BLaER1 (cell line): ENCODE data around the gene MAPKAP1.

Experiments
- H3K27ac ChIP-seq: shearing (Covaris generic); formaldehyde crosslinking; 2 replicates; pipeline ENCODE4 v1.8.1; 2022
- H3K27me3 ChIP-seq: shearing (Covaris generic); formaldehyde crosslinking; 2 replicates; pipeline ENCODE4 v1.8.1; 2022
- H3K36me3 ChIP-seq: shearing (Covaris generic); formaldehyde crosslinking; 2 replicates; pipeline ENCODE4 v1.8.1; 2022
- H3K4me1 ChIP-seq: shearing (Covaris generic); formaldehyde crosslinking; 2 replicates; pipeline ENCODE4 v1.8.1; 2022
- H3K4me2 ChIP-seq: shearing (Covaris generic); formaldehyde crosslinking; 2 replicates; pipeline ENCODE4 v1.8.1; 2022
- H3K4me3 ChIP-seq: shearing (Covaris generic); formaldehyde crosslinking; 2 replicates; pipeline ENCODE4 v1.8.1; 2022
- H3K9ac ChIP-seq: shearing (Covaris generic); formaldehyde crosslinking; 2 replicates; pipeline ENCODE4 v1.8.1; 2022
- H3K9me3 ChIP-seq: shearing (Covaris generic); formaldehyde crosslinking; 2 replicates; pipeline ENCODE4 v1.8.1; 2022
- H4K20me1 ChIP-seq: shearing (Covaris generic); formaldehyde crosslinking; 2 replicates; pipeline ENCODE4 v1.8.1; 2022
- Cebpa-rat ChIP-seq: shearing (Covaris generic); IDR thresholded peaks from 2 replicates; pipeline ENCODE4 v1.8.1; 2022

Gene MAPKAP1

GRCh38 chr9:125649826-125650225 lies 57.2 kb downstream of the MAPKAP1 start:
- Histone ChIP-seq H3K27ac (peak overlapping the region; percentile 77), H3K4me1 (peaks cover 66% of the 10 kb centered on the region), H3K27me3 (no peaks in the 10 kb centered on the region), H3K9me3 (no peaks in the 10 kb centered on the region), H3K9ac (no peak overlapping the region), H3K36me3 (peaks cover 13% of the 10 kb centered on the region), H3K4me3 (no peak overlapping the region), H3K4me2 (peak overlapping the region; percentile 88), H4K20me1 (no peaks in the 10 kb centered on the region)
- no peak for TF ChIP-seq Cebpa-rat

GRCh38 chr9:125649315-125649714 lies 57.7 kb downstream of the MAPKAP1 start:
- Histone ChIP-seq H3K36me3 (peaks cover 13% of the 10 kb centered on the region), H3K4me3 (no peak overlapping the region), H3K9me3 (no peaks in the 10 kb centered on the region), H3K27ac (peak overlapping the region; percentile 77), H4K20me1 (no peaks in the 10 kb centered on the region), H3K9ac (no peak overlapping the region), H3K27me3 (no peaks in the 10 kb centered on the region), H3K4me2 (peak overlapping the region; percentile 88), H3K4me1 (peaks cover 71% of the 10 kb centered on the region)
- no peak for TF ChIP-seq Cebpa-rat

GRCh38 chr9:125648294-125648693 lies 58.7 kb downstream of the MAPKAP1 start:
- H3K9me3 ChIP-seq = no peaks in the 10 kb centered on the region
- H3K27me3 ChIP-seq = no peaks in the 10 kb centered on the region
- H3K9ac ChIP-seq = peak overlapping the region; percentile 44; the same call in 1 of the 2 replicates
- peak overlapping the region; percentile 88 for H3K4me2 ChIP-seq
- peaks cover 76% of the 10 kb centered on the region for H3K4me1 ChIP-seq
- H3K36me3 ChIP-seq = peaks cover 9% of the 10 kb centered on the region
- TF ChIP-seq Cebpa-rat = no peak
- H3K4me3 ChIP-seq = no peak overlapping the region
- H4K20me1 ChIP-seq = no peaks in the 10 kb centered on the region
- peak overlapping the region; percentile 77 for H3K27ac ChIP-seq

- no peaks in the 10 kb centered on the region for H3K9me3 ChIP-seq
- H3K27ac ChIP-seq = peak overlapping the region; percentile 77
- peak overlapping the region; percentile 52 for H3K4me3 ChIP-seq
- H3K4me2 ChIP-seq = peak overlapping the region; percentile 88
- H3K9ac ChIP-seq = peak overlapping the region; percentile 64; the same call in 1 of the 2 replicates
- peaks cover 8% of the 10 kb centered on the region for H3K36me3 ChIP-seq
- H3K27me3 ChIP-seq = no peaks in the 10 kb centered on the region
- no peak for TF ChIP-seq Cebpa-rat
- H4K20me1 ChIP-seq = no peaks in the 10 kb centered on the region
- peaks cover 67% of the 10 kb centered on the region for H3K4me1 ChIP-seq
Observed at GRCh38 chr9:125646621-125647100, 60.3 kb downstream of the MAPKAP1 start.

- no peak for TF ChIP-seq Cebpa-rat
- peak overlapping the region; percentile 52 for H3K4me3 ChIP-seq
- H3K4me2 ChIP-seq = peak overlapping the region; percentile 88
- H3K9me3 ChIP-seq = no peaks in the 10 kb centered on the region
- no peaks in the 10 kb centered on the region for H4K20me1 ChIP-seq
- peaks cover 67% of the 10 kb centered on the region for H3K4me1 ChIP-seq
- H3K27me3 ChIP-seq = no peaks in the 10 kb centered on the region
- H3K36me3 ChIP-seq = peaks cover 6% of the 10 kb centered on the region
- H3K27ac ChIP-seq = peak overlapping the region; percentile 77
- peak overlapping the region; percentile 64; the same call in 1 of the 2 replicates for H3K9ac ChIP-seq
Observed at GRCh38 chr9:125646217-125646616, 60.8 kb downstream of the MAPKAP1 start.

GRCh38 chr9:125644819-125645507 lies 62.0 kb downstream of the MAPKAP1 start:
- Histone ChIP-seq H3K27ac (peak overlapping the region; percentile 77), H3K9me3 (no peaks in the 10 kb centered on the region), H3K27me3 (no peaks in the 10 kb centered on the region), H4K20me1 (no peaks in the 10 kb centered on the region), H3K4me3 (no peak overlapping the region), H3K9ac (peak overlapping the region; percentile 34; the same call in 1 of the 2 replicates), H3K4me2 (peak overlapping the region; percentile 88), H3K36me3 (peaks cover 4% of the 10 kb centered on the region; the same call in 1 of the 2 replicates), H3K4me1 (peaks cover 57% of the 10 kb centered on the region)
- no peak for TF ChIP-seq Cebpa-rat

- Histone ChIP-seq H3K4me1 (peaks cover 35% of the 10 kb centered on the region), H3K27ac (no peak overlapping the region), H3K36me3 (peaks cover 4% of the 10 kb centered on the region; the same call in 1 of the 2 replicates), H3K4me2 (no peak overlapping the region), H3K27me3 (no peaks in the 10 kb centered on the region), H3K4me3 (no peak overlapping the region), H4K20me1 (no peaks in the 10 kb centered on the region; the same call in 1 of the 2 replicates), H3K9me3 (no peaks in the 10 kb centered on the region), H3K9ac (no peak overlapping the region)
- TF ChIP-seq Cebpa-rat = no peak
Observed at GRCh38 chr9:125642311-125642710, 64.7 kb downstream of the MAPKAP1 start.

- H3K4me3 ChIP-seq = no peak overlapping the region
- H3K27me3 ChIP-seq = no peaks in the 10 kb centered on the region
- H4K20me1 ChIP-seq = peaks cover 11% of the 10 kb centered on the region; the same call in 1 of the 2 replicates
Observed at GRCh38 chr9:125639057-125639456, 68.0 kb downstream of the MAPKAP1 start.

GRCh38 chr9:125638239-125639045 lies 68.6 kb downstream of the MAPKAP1 start:
- Histone ChIP-seq H3K27me3 (no peaks in the 10 kb centered on the region), H3K36me3 (peaks cover 4% of the 10 kb centered on the region; the same call in 1 of the 2 replicates), H3K9me3 (no peaks in the 10 kb centered on the region), H3K9ac (no peak overlapping the region), H3K4me3 (no peak overlapping the region), H3K4me1 (peaks cover 27% of the 10 kb centered on the region), H3K4me2 (no peak overlapping the region), H3K27ac (no peak overlapping the region), H4K20me1 (peaks cover 16% of the 10 kb centered on the region; the same call in 1 of the 2 replicates)
- TF ChIP-seq Cebpa-rat = no peak

More at GRCh38 chr9:125639057-125639456, 68.0 kb downstream of the MAPKAP1 start:
- Histone ChIP-seq H3K4me1 (peaks cover 23% of the 10 kb centered on the region), H3K9me3 (no peaks in the 10 kb centered on the region), H3K4me2 (no peak overlapping the region), H3K36me3 (peaks cover 4% of the 10 kb centered on the region; the same call in 1 of the 2 replicates), H3K9ac (no peak overlapping the region), H3K27ac (no peak overlapping the region)
- no peak for TF ChIP-seq Cebpa-rat
